ENCODE measurements around the gene CD207.
A peak's percentile ranks its signal among the peaks of the same experiment; 100 is the strongest.
"Not testable (repeated sequence)": the region's sequence is repeated elsewhere in the genome, so short reads cannot be mapped to it uniquely, and the experiment has no call there.

CD207 gene

DNA sequence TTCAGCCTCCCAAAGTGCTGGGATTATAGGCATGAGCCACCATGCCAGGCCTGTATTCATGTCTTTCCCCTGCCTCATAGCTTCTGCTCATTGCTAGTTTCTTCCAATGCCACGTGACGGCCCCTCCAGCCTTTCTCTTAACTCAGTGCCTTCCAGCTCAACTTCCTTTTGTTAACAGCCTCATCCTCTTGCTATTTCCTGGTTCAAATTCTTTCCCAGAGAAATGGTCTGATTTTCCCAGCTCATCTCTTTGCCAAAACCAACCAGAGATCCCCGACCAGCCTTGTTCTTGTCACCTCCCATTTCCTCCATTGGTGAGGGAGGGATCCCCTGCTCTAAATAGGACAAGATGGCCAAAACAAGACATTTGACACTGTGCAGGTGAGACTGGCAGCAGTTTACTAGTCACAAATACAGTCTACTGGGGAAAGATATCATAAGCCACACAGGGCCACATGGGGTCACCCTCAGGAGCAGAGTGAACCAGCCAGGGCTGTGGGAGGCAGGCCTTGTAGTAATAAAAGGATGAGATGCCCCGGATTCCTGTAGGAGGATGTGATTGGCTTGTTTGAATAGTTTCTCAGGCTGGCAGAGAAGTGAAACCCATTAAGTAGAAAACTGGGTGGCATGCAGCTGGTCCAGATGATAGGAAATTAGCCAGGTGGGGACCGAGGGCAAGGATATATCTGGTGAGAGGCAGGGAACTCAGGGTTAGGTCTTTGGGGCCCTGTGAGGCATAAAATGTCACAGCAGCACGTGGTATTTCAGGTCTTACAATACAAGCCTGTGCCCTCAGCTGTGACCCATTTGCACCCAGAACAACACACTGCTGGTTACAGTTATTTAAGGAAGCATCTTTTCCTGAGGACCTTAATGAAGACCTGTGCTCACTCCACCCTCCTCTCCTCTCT is 6.4 kb downstream of the CD207 start:
- DNase-seq (ENCODE audit: low read depth): peak; percentile 14

DNA sequence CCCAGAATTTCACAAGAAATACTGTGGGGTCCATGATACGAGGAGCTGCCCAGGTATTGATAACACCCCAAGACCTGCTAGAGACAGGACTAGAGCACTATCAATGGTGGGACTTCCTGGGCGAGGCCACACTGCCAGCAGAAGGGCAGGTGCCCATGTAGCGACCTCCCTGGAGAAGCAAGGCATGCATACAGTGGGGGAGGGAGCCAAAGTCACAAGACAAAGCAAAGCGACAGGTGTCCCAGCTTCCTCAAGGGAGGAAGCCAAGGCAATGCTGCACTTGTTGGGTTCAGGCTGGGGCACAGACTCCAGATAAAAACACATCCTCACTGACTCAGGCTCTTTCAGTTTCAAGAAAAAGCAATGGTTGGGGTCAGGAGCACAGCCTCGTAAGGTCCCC is 7.5 kb downstream of the CD207 start:
- DNase-seq (ENCODE audit: low read depth): no peak

DNA sequence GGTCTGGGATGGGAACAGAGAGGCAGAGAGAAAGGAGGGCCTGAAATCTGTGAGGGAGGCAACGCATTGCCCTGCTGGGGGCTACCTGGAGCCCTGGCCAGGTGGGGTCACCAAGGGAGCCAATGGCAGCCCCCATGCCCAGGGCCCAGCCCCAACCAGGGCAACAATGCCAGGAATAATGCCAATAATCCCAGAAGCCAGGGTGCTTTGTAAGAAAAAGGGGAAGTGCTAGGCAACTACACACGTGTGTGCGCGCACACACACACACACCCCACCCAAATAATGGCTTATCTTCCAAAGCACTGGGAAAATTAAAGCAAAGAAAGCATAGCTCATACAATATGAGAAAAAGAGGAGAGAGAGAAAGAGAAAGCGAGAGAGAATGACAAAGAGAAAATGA is 8.2 kb downstream of the CD207 start:
- DNase-seq (ENCODE audit: low read depth): no peak

GRCh38 chr2:70826696-70827350 is 8.8 kb downstream of the CD207 start:
- no peak for DNase-seq (ENCODE audit: low read depth)

GRCh38 chr2:70823249-70823648 is 12.4 kb downstream of the CD207 start:
- no peak for DNase-seq (ENCODE audit: low read depth)

GRCh38 chr2:70822843-70823242 is 12.8 kb downstream of the CD207 start:
- no peak for DNase-seq (ENCODE audit: low read depth)

DNA sequence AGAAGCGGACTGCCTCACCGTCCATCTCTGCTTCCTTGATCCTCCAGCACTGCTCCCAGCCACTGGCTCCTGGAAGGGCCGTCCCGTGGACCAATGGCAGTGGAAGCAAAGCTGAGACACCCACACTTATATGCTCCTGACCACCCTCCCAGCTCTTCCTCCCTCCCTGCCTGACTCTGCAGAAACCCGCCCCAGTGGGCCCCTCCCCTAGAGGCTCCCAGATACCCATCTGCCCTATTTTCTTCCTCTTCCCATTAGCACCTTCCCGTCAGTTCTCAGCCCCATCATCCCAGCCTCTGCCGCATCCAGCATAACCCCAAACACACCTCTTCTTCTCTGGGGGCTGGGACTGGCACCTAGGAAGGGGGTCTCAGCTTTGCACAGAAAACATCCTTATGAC is 15.1 kb downstream of the CD207 start, which contains the start of gene CLEC4F:
TSS of gene CLEC4F (minus strand) at position 101 of the 400 bp plus-strand sequence. CDS start at position 25, 76 bp downstream.
- DNase-seq (ENCODE audit: low read depth): no peak

DNA sequence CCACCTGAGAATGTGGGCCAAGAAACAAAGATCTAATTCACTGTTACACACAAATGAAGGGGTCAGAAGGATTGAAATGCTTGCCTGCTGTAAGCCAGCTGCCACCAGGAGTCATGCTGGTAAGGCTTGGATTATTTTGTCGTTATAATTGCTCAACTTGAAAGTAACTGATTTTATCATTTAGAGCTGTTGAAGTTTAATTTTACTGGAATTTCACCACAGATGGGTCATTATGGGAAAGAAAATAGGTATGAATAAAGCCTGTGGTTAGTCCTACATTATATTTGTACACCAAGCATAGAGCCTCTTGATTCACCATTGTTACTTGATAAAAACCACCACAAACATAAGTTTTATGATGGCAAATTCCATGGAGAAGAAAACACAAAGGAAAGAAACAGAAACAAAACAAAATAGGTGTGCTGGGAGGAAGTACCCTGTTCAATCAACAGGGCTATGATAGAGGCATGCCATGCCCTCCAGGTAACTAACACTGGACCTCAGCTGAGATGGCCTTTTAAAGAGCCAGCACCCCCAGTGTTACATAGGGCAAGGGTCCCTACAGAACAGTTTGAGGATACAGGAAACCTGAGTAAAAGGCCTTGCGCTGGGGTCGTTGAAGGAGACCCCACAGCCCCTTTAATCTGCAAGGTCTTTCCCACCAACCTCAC is 18.2 kb downstream of the CD207 start:
- no peak for DNase-seq (ENCODE audit: low read depth)

GRCh38 chr2:70816726-70817125 is 18.9 kb downstream of the CD207 start:
- DNase-seq (ENCODE audit: low read depth): no peak

DNA sequence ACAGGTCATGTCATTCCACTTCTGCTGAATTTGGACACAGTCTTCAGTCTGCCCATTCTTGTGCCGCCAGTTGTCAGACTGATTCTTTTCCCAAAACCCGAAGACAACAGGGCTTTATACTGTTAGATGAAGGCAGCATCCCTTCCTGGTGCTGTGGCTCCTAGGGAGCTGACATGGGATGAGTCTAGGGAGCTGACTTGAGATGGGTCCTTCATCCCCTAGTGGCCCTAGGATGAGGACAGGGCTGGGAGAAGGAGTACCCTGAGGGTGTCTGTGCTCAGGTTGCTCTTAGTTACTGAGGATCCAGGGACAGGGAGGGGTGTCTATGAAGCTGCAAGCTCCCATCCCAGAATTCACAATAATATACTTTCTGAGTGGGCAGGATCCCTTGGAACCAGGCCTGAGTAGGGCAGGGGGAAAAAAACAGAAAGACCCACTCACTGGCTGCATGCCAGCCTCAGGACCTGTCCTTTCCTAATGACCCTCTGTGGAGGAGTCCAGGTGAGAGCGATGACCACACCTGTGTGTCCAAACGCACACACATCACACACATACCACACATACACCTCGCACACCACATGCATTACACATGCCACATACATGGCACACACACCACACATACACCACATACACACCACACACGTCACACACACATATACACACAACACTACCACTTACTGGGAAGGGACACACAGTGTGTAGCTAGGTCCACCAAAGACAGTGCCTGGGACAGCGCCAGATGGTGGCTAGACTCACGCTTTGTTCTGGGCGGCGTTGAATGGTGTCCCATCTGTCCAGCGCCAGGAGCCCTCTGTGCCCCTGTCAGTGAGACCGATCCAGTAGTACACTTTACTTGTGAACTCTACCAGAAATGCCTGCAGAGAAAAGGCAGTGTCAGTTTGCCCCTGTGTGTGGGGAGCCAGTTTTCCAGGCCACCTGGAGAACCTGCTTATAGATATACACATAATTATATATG is 26.3 kb downstream of the CD207 start:
- DNase-seq (ENCODE audit: low read depth): no peak

- no peak for DNase-seq (ENCODE audit: low read depth)
These were observed 27.8 kb downstream of the CD207 start for GRCh38 chr2:70807828-70808118.

DNA sequence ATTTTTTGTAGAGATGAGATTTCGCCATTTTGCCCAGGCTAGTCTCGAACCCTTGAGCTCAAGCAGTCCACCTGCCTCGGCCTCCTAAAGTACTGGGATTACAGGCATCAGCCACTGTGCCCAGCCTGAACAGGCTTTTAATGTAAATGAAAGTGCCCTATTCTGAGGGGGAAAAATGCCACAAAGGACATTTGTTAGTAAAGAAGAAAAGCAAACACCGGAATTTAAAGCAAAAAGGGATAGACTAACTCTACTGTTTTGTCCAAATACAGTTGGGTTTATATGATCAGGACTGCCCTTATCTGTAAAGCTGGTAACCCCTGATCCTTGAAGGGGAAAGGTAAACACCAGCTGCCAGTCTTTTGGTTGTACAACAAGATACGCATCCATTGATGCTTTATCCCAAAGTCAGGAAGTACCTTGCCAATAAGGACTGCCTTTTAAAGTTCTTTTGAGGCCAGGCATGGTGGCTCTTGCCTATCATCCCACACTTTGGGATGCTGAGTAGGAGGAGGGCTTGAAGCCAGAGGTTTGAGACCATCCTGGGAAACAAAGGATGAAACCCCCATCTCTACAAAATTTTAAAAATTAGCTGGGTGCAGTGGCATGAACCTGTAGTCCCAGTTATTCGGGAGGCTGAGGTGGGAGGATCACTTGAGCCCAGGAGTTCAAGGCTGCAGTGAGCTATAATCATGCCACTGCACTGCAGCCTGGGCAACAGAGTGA is 28.4 kb downstream of the CD207 start:
- no peak for DNase-seq (ENCODE audit: low read depth)

DNA sequence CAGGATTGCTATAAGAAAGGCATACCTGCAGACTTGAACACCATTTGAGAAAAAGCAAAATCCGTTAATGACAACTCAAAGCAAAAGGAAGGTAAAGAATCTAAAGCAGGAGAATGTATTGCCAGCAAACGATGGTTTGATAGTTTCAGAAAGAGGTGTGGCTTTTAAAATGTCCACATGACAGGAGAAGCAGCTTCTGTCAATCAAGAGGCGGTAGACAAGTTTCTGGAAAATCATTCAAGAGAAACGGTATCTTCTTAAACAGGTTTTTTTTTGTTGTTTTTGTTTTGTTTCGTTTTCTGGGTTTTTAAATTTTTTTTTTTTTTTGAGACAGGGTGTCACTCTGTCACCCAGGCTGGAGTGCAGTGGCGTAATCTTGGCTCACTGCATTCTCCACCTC is 29.0 kb downstream of the CD207 start:
- DNase-seq (ENCODE audit: low read depth): no peak

DNA sequence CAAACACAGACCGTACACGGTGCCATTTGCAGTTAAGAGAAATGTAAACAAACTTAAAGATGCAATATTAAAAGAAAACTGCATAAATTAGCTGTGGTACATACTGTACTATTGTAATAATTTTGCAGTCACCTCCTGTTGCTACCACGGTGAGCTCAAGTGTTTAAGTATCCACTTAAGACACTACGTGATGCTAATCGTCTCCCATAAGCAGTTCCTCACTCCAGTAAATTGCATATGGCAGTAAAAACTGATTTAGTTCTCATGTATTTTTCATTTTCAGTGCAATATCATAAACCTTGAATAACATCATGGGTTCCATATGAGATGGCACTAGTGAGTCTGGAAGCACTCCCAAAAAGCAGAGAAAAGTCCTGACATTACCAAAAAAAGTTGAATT is 29.6 kb downstream of the CD207 start:
- no peak for DNase-seq (ENCODE audit: low read depth)

- DNase-seq (ENCODE audit: low read depth): no peak
These were observed 33.9 kb downstream of the CD207 start for GRCh38 chr2:70801607-70802263.

- no peak for DNase-seq (ENCODE audit: low read depth)
These were observed 35.9 kb downstream of the CD207 start for GRCh38 chr2:70799706-70800105.

- not testable (repeated sequence) for DNase-seq (ENCODE audit: low read depth)
These were observed 37.6 kb downstream of the CD207 start for GRCh38 chr2:70797996-70798395.

GRCh38 chr2:70797506-70797905 is 38.1 kb downstream of the CD207 start:
- no peak for DNase-seq (ENCODE audit: low read depth)

- DNase-seq (ENCODE audit: low read depth): no peak
These were observed 39.4 kb downstream of the CD207 start for GRCh38 chr2:70796262-70796661.

- no peak for DNase-seq (ENCODE audit: low read depth)
These were observed 40.2 kb downstream of the CD207 start for GRCh38 chr2:70795164-70795995.

Measured in stromal cell of bone marrow (primary cell).